Measurements from ENCODE around the gene DHX8.

- no peak for TF ChIP-seq CTCF (IDR thresholded peaks at IDR 0.05; ENCODE audit: extremely low read depth in 1 of 2, insufficient read depth in 1 of 2, low read depth in 1 of 2, low read length in 2 of 2)
- no peak for TF ChIP-seq JUN (IDR thresholded peaks at IDR 0.05; ENCODE audit: borderline replicate concordance, insufficient read depth, insufficient read length, low read depth)
- no peak for TF ChIP-seq POLR2A (IDR thresholded peaks at IDR 0.05; ENCODE audit: low read depth, low read length)
These were observed 88.7 kb downstream of the DHX8 start for GRCh38 chr17:43572368-43572980.
